NCI-H128 (cell line): Measurements from ENCODE around the gene ENTPD7.

Source experiments
- DNase-seq: peaks from one replicate; lab custom pipeline; 2025; ENCODE audit not compliant: unreplicated experiment; lab: John Stamatoyannopoulos, UW

The ENTPD7 gene

GRCh38 chr10:99647601-99648151 is 11.6 kb upstream of the ENTPD7 start:
- DNase-seq, result no peak

GRCh38 chr10:99648717-99649116 is 10.6 kb upstream of the ENTPD7 start:
- no peak for DNase-seq

DNA sequence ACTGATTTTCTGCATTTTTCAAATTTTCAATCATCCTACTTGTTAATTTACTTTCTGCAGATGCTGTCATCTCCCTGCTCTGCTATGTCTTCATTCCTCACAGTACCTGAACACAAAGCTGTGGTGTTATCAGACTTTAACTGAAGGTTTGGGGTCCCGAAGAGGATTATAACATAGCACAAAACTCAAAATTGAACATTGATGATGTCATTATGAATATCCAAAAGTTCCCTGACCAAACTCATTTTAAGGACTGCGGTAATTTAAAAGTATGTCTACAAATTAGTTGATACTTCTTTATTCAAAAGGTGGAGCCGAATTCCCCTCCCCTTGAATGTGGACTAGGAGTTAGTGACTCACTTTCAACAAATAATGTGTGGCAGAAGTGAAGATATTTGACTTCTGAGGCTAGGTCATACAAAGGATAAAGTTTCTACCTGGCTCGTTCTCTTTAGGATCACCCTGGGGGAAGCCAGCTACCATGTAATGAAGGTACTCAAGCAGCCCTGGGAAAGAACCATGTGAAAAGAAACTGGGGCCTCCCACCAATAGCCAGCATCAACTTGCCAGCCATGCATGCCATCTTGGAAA is 6.4 kb upstream of the ENTPD7 start:
- DNase-seq, result no peak

- no peak for DNase-seq
Observed at GRCh38 chr10:99654390-99655175, 4.7 kb upstream of the ENTPD7 start.

DNA sequence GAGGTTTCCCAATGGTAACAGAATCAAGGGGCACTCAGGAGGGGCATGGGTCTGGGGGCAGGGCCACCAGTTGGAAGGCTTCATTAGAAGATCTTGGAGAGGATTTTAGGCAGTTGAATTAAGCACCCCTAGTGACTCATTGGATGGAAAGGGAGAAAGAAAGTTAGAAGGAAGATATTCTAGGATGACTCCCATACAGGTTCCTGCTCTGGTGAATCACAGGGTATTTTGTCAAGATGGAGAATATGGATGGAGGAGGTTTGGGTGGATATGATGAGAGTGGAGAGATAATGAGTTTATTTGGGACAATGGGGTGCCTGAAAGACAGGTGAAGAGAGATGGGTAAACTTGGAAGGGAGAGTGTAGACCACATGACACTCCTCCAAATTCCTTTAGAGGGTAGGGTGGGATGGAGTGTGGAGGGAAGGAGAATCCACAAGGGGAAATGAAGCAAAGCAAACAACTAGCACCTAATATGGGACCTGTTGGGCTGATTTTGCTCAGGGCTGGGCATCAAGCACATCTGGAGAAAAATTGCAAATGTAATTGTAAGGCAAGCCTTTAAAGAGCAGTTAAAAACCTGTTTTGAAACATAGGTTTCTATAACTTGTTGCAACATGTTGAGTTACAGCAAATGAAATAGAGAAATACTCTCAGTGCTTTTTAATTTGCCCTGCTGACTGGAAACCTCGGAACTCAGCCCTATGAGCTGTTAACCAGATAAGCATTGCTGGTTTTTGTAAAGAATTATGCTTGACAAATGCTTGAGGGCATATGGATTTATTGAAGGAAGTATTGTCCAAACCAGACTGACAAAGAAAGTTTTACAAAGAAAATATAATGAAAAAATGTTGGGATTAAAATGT is 2.9 kb upstream of the ENTPD7 start:
- no peak for DNase-seq

- no peak for DNase-seq
Observed at GRCh38 chr10:99658622-99659030, 683 bp upstream of the ENTPD7 start.

DNA sequence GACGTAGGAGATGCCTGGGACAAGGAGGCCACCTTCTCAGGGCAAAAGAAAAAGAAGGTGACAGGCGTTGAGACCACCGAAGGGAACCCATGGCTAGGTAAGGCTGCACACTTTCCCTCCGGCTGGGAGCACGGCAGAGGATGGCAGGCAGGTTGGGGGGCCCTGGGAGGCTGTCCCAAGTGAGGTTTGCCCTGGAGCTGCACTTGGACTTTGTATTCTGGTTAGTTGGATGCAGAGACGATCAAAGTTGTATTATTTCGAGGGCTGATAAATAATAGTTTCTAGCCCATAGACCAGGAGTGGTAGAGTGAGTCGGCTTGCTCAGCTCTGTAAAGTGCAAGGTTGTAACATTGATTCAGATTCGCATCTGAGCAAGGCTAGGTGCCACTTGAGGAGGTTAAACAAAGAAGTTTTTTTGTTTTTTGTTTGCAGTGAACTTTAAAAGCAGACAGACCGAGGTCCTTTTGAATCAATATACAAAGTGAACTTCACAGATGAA is 608 bp downstream of the ENTPD7 start:
- no peak for DNase-seq

DNA sequence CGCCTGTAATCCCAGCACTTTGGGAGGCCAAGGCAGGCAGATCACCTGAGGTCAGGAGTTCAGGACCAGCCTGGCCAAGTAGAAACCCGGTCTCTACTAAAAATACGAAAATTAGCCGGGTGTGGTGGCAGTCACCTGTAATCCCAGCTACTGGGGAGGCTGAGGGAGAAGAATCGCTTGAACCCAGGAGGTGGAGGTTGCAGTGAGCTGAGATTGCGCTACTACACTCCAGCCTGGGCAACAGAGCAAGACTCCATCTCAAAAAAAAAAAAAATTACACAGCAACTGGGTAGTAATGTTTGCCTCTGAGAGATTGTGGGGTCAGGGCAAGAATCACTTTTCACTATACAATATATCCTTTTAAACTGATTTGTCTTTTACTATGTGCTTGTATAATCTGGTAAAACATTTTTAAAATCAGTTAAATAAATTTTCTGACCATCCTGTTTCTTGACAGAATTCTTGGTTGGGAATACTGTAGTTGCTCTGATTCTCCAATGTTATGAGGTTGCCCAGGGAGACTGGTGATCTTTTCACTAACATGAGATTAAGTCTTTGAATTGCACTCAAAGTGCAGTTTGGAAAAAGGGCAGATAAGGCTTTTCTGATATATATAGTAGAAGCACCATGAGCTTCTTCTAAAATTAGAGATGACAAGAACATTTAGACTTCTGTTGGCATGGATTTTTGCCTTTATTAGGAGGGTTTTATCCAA is 1.5 kb downstream of the ENTPD7 start:
- DNase-seq, result no peak

DNA sequence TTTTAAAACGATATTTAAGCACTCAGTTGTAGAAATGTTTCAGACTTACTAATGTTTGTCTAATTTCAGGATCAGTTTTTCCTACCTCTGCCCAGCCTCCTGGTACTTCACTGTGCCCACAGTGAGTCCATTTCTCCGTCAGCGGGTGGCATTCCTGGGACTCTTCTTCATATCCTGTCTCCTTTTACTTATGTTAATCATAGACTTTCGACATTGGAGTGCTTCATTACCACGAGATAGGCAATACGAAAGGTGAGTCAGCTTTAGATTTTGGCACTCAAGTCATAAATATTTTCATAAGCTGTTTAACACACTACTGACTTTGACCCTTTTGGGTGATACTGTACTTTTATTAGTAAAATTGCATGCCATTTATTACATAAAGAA is 2.1 kb downstream of the ENTPD7 start:
- no peak for DNase-seq

DNA sequence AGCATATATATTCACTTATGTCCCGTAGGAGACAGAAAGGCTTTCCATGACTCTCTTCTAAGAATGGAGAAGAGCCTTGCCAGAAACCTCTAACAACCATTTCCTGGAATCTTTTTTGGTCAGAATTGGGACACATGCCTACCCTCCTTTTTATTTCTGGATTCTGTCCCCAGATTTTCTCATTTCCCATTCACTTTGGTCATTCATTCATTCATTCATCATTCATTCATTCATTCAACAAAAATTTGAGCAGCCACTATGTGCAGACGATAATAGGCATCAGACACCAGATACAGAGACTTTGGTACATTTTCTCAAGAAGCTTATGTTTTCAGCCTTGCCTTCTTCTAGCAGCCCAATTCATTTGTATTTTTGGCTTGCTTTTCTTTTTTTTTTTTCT is 6.0 kb downstream of the ENTPD7 start:
- no peak for DNase-seq

DNA sequence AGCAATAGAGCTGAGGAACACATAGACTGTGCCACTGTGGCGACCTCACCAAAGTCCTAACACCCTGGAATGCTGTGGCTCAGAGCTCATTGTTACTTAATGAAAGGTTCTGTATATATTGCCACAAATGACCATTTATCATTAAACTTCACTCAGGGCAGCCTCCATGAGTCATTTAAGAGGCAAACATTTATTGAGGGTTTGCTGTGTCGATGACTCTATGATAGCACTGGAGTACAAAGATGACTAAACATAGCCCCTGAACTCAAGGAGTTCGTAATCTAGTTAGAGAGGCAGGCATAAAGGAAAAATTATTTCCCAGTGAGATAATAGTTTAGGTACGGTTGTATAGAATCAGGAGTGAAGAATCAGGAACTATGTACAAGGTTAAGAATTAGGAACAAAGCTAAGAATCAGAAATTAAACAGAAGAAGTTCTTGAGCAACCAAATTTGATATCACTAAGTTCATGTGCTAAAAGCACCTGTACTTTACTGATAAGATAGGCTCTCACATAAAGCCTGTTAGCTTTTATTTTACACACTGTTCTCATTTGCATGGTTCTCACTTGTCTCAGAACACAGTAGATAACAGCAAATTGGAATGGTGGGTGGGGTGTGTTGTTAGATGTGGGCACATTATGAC is 7.9 kb downstream of the ENTPD7 start:
- DNase-seq, result no peak

DNA sequence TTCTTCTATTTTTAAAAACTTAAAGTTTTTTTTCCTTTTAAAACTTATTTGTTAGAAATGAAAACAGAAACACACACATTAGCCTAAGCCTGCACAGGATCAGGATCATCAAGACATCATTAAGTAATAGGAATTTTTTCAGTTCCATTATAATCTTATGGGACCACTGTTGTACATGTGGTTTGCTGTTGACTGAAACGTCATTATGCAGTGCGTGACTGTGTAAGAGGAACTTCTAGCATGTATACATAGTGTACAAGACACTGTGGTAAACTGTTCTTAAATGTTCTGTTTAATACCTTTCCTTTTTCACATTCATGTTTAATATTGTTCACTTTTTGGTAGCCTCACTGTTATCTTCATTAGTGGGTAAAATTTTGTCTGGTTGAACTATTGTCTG is 12.1 kb downstream of the ENTPD7 start:
- no peak for DNase-seq

DNA sequence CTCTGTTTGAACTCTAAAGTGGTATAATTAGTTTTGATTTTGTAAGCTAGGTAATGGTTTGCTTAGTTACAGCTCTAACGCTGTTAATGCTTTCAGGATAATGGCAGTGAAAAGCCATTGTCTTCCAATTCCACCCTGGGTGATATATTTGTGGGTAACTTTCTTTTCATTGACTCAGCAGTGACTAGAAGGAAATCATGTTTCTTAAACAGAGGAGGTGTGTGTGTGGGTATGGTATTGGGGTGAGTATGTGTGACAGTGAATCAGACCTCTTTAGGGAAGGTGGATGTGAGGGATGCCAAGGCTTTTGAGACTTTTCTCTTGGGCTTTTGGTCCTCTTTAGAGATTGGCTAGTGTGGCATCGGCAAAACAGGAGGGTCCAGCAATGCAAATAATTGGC is 13.6 kb downstream of the ENTPD7 start:
- no peak for DNase-seq

DNA sequence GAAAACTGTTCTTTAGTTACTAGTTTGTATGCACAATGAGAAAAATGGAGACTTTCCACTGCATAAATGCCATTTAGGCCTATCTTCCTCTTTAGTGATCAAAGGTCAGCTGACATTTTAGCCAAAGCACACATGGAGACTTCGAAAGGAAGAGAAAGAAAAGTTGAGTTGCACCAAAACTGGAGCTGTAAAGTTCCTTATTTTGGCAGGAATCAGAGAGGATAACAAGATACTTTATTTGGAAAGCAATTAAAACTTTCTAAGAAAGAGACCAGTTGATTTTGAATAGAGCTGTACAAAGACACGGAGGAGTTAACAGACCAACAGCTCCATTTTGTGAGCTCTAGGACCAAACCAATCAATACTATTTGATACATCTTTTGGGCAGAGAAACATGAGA is 14.2 kb downstream of the ENTPD7 start:
- no peak for DNase-seq

- DNase-seq, result no peak
Observed at GRCh38 chr10:99674762-99675161, 15.5 kb downstream of the ENTPD7 start.

- no peak for DNase-seq
Observed at GRCh38 chr10:99676426-99676825, 17.1 kb downstream of the ENTPD7 start.

DNA sequence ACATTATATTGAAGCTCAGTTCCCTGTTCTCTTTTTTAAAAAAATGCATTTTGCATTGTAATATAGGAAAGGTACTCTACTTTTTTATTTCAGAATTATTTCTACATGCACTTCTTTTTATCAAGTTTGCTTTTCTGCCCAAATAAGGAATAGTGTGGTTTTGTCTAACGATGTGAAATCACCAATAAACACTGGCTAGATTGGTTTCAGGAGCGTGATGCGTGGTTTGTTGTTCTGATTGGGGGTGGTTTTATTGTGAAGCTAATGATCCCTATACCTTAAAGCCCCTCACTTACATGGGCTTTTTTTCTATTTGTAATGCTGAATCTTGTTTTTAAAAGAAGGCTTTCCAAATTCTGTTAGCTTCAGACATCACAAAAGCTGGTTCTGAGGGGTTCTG is 17.6 kb downstream of the ENTPD7 start:
- DNase-seq, result no peak

DNA sequence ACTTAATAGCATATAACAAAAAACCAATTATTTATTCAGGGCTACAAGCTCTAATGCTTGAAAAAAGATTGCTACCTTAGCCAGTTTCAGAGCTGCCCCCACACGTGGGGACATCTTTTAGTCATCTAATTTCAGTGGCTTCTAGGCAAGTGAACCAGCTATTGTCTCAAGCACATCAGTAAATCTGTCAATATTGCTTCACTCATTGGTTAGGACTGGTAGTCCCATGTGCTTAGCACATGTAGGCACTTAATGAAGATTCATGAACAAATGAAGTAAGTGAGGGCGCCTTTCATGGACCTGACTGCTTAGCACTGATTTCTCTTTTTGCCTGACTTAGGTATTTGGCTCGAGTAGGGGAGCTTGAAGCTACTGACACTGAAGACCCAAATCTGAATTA is 19.6 kb downstream of the ENTPD7 start:
- DNase-seq, result no peak

DNA sequence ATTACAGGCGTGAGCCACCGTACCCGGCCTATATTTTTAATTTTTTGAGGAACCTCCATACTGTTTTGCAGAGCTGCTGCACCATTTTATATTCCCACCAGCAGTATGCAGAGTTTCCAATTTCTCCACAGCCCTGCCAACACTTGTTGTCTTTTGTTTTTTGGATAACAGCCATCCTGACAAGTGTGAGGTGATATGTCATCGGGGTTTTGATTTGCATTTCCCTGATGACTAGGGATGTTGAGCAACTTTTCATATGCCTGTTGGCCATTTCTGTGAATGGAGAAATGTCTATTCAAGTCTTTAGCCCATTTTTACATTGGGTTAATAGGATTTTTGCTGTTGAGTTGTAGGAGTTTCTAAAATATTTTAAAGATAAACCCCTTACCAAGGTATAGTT is 22.2 kb downstream of the ENTPD7 start:
- no peak for DNase-seq

DNA sequence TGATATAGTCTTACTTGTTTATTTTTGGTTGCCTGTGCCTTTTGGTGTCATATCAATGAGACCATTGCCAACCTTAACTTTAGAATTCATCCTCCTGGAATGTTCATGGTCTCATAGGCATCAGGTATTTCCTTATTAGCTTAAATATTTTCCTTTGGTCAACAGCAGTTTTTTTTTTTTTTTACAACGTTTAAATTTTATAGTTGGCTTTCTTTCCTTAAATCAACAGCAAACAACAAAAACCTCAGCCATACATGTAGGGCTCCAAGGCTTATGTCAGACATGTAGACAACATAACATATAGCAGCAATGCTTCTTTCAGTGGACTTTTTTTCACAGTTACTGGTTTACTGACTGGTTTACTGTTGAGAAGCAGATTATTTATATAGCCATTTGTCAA is 22.7 kb downstream of the ENTPD7 start:
- DNase-seq, result no peak
